ENCODE data around the gene USP2.

Gene USP2

DNA sequence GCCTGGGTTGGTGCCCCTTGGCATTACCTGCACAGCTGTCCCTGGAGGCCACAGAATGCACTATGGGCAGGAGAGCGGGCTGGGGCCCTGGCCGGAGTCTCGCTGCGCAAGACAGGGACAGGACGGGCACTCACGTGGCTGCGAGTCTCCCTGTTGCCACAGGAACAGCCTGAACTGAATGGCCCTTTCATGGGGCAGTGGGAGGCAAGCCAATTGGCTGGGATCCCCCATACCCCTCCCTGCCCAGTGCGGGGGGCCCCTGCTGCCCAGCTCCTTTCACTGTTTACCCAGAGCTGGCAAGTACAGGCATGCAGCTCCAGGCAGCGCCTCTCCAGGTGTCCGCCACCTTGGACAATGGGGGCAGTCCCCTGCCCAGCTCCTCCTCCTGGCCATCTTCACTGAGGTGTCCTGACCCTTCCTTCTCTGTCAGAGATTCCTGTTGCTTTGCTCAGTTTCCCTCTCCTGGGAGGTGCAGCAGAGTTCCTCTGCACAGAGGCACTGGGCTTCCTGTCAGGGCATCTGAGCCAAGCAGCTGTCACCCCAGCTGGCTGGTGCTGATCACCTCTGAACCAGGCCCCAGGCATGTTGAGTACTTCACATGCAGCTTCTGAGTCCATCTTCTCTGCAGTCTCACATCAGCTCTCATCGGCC, 5.2 kb downstream of the USP2 start:
- DNase-seq (ENCODE audit: low read depth), result no peak

GRCh38 chr11:119375337-119376196, 5.9 kb downstream of the USP2 start:
- no peak for DNase-seq (ENCODE audit: low read depth)

- no peak for DNase-seq (ENCODE audit: low read depth)
Observed at GRCh38 chr11:119374632-119375336, 6.7 kb downstream of the USP2 start.

- no peak for DNase-seq (ENCODE audit: low read depth)
Observed at GRCh38 chr11:119373921-119374631, 7.4 kb downstream of the USP2 start.

DNA sequence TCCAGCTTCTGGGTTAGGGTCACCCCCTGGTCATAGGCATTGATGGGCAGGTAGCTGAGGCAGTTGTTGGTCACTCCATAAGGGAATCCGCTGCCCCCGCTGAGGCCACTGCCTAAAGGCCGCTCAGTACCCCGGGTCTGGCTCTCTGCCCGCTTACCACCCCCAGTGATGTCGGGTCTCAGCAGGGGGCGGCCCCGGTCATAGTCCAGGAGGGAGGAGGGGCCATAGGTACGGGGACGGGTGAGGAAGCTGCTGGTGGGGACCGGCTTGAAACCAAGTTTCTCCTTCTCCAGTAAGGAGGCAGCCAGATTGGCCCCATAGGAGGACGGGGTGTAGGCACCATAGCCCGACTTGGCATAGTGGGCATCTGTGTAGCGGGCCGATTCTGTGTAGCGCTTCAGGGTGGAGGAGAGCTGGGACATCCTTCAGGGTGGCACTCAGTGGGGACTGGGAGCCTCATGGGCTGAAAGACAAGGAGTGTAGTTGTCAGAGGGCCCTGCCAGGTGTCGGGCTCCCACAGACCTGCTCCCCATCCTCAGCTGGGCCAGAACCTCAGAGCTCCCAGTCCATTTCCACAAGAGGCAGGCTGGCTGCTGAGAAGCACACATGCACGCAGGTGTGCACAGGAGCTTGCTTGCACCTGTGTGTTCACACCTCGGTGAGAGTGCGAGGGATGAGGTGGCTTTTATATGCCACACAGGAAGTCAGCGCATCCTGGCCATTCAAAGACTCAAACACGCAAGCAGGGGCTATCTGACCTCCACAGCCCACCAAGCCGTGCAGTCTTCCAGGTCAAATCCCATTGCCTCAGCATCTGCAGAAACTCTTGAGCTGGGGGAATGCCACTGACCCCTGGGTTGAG, 8.2 kb downstream of the USP2 start:
- no peak for DNase-seq (ENCODE audit: low read depth)

DNA sequence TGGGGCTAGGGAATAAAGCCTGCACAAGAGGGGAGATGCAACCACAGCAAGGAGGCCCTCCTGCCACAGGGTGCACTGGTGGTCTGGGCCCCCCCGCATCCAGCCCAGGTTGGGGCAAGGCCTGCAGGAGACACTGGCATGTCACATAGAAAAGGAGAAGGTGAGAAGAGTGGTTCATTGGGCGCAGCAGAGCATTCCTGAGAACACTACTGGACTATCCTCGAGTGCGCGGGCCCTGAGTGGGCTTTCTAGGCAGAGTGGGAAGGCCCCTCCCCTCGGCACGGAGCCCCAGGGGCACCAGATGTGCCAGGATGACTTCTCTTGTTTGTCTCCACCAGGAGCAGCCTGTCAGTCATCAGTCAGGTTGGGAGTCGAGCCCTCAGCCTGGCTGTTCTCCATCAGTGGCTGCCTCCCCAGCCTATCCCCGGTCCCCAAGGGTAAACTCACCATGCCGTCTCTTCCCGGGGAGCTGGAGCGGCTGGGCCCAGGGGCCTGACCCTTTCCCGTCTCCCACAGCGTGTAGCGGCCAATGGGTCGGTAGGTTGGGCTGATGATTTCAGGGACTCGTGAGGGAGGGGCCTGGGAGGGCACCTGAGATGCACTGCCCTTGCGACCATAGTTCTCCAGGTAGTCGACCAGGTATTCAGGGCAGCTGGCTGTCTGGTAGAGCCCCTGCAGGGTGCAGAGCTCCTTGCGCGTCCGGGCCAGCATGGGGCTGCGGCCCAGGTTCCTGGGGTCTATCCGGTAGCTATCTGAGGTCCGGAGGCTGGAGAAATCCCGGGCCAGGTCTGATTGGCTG, 9.0 kb downstream of the USP2 start:
- DNase-seq (ENCODE audit: low read depth), result no peak

DNA sequence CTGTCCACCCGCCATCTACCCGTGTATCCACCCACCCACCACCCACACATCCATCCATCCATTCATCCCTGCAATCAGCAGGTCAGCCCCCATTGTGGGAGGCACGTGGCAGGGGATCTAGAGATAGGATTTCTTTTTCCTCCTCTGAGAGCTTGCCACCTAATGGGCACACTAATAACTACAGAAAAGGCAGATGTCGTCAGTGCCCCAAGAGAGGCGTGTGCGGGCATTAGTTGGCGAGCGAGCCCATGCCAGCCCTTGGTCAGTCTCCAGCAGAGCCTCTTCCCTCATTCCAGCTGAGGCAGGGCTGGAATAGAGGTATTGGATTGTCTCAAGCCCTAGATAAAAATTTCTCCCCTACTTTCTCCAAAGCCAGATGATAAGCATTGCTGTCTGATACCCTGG, 9.7 kb downstream of the USP2 start:
- no peak for DNase-seq (ENCODE audit: low read depth)

GRCh38 chr11:119371067-119371601, 10.4 kb downstream of the USP2 start:
- no peak for DNase-seq (ENCODE audit: low read depth)

GRCh38 chr11:119370486-119371046, 10.9 kb downstream of the USP2 start:
- DNase-seq (ENCODE audit: low read depth), result no peak

- no peak for DNase-seq (ENCODE audit: low read depth)
Observed at GRCh38 chr11:119369132-119369925, 12.2 kb downstream of the USP2 start.

DNA sequence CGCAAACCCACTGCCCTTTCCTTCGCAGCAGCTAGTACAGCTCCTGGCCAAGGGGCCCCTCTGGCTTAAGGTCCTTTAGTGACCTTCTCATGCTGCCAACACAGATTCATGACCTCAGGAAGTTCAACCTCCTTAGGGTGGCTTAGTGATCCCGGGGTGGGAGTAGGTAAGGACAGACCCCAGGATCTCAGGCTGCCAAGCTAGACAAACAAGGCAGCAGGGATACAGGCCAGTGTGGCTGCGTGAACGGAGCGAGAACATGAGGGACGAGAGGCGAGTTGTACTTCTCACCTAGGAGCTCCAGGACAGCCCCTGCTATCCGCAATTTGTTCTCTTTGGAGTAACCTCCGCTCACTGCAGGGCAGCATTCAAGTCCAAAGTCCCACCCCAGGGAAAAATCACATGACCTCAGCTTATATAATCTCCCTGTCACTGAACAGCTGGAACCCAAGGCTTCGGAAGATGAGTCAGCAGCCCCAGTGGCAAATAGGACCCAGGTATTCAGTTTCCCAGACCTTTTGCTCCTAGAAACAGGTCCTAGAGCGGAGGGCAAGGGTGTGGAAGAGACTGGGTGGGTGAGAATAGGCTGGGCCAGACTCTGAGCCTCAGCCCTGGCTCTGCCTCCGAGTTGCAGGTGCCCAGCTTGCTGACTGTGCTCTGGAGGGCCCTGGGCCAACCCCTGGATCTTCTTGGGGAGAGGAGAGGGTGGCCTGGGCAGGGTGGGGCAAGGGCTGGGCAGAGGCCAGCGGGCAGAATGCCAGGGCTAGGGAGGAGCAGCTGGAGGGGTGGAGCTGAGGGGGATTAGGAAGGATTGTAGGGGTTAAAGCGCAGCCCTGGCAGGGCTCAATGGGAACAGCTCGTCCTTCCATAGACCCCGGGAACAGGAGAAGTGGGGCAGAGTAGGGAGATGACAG, 13.1 kb downstream of the USP2 start:
- DNase-seq (ENCODE audit: low read depth), result no peak

DNA sequence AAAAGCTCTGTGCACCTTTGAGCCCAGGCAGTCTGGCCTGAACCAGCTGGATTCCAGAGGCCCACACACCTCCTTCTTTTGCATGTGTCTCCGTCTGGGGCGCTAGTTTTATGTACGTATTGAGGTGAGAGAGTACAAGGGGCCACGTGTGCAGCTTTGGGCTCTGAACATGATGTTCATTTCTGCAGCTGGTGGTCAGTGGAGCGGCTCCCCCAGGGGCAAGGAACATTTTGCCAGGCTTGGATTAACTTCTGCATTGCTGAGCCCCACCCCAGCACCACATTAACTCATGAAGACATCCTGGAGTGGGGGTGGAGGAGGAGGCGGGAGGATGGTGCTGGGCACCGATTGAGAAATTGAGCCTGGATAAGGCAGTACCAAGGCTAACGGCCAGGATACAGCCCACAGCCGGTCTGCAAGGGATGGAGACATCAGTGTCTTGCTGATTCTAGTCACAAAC, 13.8 kb downstream of the USP2 start:
- no peak for DNase-seq (ENCODE audit: low read depth)

- no peak for DNase-seq (ENCODE audit: low read depth)
Observed at GRCh38 chr11:119366690-119367620, 14.5 kb downstream of the USP2 start.

DNA sequence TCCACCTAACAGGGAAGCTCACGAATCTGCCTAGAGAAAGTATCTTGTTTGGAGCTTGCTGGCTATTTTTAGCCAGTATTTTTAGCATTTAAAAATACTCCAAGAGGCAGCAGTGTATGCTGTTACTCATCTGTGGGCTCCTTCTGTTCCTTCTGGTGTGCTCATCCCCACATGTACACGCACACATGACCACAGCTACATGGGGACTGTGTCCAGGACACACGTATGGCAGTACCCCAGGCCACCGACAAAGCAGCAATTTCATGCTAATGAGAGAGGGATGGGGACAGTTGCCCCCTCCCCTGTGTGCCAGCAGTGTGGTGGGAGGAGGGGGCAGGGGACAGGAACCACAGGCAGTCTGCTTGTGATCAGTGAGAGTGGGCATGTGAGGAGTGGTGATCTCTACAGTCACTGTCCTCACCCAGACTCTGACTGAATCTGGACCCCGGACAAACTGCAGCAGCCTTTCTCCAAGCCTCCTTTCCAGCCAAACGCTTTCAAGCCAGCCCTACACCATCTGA, 16.4 kb downstream of the USP2 start:
- no peak for DNase-seq (ENCODE audit: low read depth)

- DNase-seq (ENCODE audit: low read depth), result peak; percentile 24
Observed at GRCh38 chr11:119363851-119364590, 17.5 kb downstream of the USP2 start.
